Measurements from ENCODE around the gene MTCH1. TPM values are rescaled to one million over a fixed set of nuclear protein-coding genes. Genes with fewer than 3 reads are reported as not detected.

Gene MTCH1
- total RNA-seq, 1 experiment from 2014 or later = 204 TPM

DNA sequence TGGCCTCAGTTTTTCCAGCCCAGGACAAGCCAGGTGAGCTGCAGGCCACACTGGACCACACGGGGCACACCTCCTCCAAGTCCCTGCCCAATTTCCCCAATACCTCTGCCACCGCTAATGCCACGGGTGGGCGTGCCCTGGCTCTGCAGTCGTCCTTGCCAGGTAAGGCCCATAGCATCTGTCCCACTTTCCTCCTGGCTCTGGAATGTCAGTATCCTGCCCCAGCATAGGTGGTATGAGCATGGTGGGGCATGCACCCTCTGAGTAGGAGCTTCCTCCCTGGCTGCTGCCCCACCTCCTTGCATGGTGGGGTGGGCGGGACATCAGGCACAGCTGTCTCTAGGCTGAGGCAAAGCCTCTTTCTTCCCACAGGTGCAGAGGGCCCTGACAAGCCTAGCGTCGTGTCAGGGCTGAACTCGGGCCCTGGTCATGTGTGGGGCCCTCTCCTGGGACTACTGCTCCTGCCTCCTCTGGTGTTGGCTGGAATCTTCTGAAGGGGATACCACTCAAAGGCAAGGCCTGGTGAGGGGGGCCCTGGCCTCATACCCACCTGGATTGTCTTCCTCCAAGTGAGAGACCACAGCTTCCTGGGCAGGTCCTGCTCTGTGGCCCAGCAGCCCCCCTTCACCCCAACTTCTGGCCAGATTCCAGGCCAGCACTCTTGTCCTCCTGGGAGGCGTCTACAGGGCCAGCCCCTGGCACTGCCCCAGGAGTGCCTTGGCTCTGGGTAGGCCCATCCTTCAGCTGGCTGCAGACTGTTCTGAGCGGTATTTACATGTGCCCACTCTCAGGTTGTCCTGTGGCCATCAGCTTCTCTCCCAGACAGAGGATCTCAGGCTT is 22.3 kb downstream of the MTCH1 start:
- no peaks in the 10 kb centered on the region for H3K9me3 Mint-ChIP-seq
- H3K27ac Mint-ChIP-seq = peak overlapping the region; percentile 37
- H3K27me3 Mint-ChIP-seq (ENCODE audit: low read depth) = no peaks in the 10 kb centered on the region
- peaks cover 10% of the 10 kb centered on the region for H3K36me3 Mint-ChIP-seq
- no peak overlapping the region for H3K4me3 Mint-ChIP-seq
- peaks cover 15% of the 10 kb centered on the region for H3K4me1 Mint-ChIP-seq
- ChIA-PET POLR2A (no interaction called here), CTCF (interaction anchor here (0.5 to 2.5 kb wide), 12 partner anchors 14 to 362 kb away, joined by 3 to 12 read pairs (median 4); partner anchors contain the start of genes C6orf89 and PPIL1)
- peak; percentile 21 for DNase-seq (ENCODE audit: low spot score)
- no peak for TF ChIP-seq FOXJ3 (CRISPR knock-in tag; IDR thresholded peaks at IDR 0.05; ENCODE audit: borderline replicate concordance)
- TF ChIP-seq, protein P1, sequence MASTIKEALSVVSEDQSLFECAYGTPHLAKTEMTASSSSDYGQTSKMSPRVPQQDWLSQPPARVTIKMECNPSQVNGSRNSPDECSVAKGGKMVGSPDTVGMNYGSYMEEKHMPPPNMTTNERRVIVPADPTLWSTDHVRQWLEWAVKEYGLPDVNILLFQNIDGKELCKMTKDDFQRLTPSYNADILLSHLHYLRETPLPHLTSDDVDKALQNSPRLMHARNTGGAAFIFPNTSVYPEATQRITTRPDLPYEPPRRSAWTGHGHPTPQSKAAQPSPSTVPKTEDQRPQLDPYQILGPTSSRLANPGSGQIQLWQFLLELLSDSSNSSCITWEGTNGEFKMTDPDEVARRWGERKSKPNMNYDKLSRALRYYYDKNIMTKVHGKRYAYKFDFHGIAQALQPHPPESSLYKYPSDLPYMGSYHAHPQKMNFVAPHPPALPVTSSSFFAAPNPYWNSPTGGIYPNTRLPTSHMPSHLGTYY (CRISPR knock-in tag; IDR thresholded peaks at IDR 0.05) = no peak
- no peak for TF ChIP-seq ZNF416 (CRISPR knock-in tag; IDR thresholded peaks at IDR 0.05)
- no peak for TF ChIP-seq NFYB (CRISPR knock-in tag; conservative IDR thresholded peaks at IDR 0.05; ENCODE audit: low read depth)
- no peak for TF ChIP-seq SOX15 (CRISPR knock-in tag; IDR thresholded peaks at IDR 0.05)
- TF ChIP-seq FOXK1 (CRISPR knock-in tag; IDR thresholded peaks at IDR 0.05) = no peak
- TF ChIP-seq TP53 (CRISPR knock-in tag; IDR thresholded peaks at IDR 0.05) = no peak
- TF ChIP-seq, protein P2, sequence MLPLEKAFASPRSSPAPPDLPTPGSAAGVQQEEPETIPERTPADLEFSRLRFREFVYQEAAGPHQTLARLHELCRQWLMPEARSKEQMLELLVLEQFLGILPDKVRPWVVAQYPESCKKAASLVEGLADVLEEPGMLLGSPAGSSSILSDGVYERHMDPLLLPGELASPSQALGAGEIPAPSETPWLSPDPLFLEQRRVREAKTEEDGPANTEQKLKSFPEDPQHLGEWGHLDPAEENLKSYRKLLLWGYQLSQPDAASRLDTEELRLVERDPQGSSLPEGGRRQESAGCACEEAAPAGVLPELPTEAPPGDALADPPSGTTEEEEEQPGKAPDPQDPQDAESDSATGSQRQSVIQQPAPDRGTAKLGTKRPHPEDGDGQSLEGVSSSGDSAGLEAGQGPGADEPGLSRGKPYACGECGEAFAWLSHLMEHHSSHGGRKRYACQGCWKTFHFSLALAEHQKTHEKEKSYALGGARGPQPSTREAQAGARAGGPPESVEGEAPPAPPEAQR (CRISPR knock-in tag; IDR thresholded peaks at IDR 0.05) = no peak
- no peak for TF ChIP-seq MYBL2 (CRISPR knock-in tag; IDR thresholded peaks at IDR 0.05)
- TF ChIP-seq, protein P3, sequence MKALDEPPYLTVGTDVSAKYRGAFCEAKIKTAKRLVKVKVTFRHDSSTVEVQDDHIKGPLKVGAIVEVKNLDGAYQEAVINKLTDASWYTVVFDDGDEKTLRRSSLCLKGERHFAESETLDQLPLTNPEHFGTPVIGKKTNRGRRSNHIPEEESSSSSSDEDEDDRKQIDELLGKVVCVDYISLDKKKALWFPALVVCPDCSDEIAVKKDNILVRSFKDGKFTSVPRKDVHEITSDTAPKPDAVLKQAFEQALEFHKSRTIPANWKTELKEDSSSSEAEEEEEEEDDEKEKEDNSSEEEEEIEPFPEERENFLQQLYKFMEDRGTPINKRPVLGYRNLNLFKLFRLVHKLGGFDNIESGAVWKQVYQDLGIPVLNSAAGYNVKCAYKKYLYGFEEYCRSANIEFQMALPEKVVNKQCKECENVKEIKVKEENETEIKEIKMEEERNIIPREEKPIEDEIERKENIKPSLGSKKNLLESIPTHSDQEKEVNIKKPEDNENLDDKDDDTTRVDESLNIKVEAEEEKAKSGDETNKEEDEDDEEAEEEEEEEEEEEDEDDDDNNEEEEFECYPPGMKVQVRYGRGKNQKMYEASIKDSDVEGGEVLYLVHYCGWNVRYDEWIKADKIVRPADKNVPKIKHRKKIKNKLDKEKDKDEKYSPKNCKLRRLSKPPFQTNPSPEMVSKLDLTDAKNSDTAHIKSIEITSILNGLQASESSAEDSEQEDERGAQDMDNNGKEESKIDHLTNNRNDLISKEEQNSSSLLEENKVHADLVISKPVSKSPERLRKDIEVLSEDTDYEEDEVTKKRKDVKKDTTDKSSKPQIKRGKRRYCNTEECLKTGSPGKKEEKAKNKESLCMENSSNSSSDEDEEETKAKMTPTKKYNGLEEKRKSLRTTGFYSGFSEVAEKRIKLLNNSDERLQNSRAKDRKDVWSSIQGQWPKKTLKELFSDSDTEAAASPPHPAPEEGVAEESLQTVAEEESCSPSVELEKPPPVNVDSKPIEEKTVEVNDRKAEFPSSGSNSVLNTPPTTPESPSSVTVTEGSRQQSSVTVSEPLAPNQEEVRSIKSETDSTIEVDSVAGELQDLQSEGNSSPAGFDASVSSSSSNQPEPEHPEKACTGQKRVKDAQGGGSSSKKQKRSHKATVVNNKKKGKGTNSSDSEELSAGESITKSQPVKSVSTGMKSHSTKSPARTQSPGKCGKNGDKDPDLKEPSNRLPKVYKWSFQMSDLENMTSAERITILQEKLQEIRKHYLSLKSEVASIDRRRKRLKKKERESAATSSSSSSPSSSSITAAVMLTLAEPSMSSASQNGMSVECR (CRISPR knock-in tag; IDR thresholded peaks at IDR 0.05; ENCODE audit: borderline replicate concordance) = no peak
- TF ChIP-seq ZNF263 (CRISPR knock-in tag; IDR thresholded peaks at IDR 0.05; ENCODE audit: low read depth) = no peak
- TF ChIP-seq, protein P4, sequence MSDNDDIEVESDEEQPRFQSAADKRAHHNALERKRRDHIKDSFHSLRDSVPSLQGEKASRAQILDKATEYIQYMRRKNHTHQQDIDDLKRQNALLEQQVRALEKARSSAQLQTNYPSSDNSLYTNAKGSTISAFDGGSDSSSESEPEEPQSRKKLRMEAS (CRISPR knock-in tag; IDR thresholded peaks at IDR 0.05) = no peak
- ATAC-seq = peak; percentile 7; the same call in 1 of the 2 replicates

DNA sequence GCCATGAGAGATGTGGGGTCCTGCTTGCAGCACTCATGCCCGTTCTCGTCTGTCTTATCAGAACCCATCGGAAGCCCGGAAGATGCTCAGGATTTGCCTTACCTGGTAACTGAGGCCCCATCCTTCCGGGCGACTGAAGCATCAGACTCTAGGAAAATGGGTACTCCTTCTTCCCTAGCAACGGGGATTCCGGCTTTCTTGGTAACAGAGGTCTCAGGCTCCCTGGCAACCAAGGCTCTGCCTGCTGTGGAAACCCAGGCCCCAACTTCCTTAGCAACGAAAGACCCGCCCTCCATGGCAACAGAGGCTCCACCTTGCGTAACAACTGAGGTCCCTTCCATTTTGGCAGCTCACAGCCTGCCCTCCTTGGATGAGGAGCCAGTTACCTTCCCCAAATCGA is 23.1 kb downstream of the MTCH1 start:
- ATAC-seq (peak; percentile 76), DNase-seq (ENCODE audit: low spot score) (peak; percentile 93)
- POLR2A ChIA-PET = no interaction called here
- Mint-ChIP-seq H3K4me3 (no peak overlapping the region), H3K36me3 (peaks cover 2% of the 10 kb centered on the region), H3K4me1 (peaks cover 15% of the 10 kb centered on the region), H3K9me3 (no peaks in the 10 kb centered on the region), H3K27me3 (ENCODE audit: low read depth) (no peaks in the 10 kb centered on the region), H3K27ac (no peak overlapping the region; the same call in 1 of the 2 replicates)
- CTCF ChIA-PET = interaction anchor here (0.8 to 2.5 kb wide), 8 partner anchors 15 to 363 kb away, joined by 3 to 12 read pairs (median 5); partner anchors contain the start of gene PPIL1
- TF ChIP-seq ZNF396 (CRISPR knock-in tag; IDR thresholded peaks at IDR 0.05; ENCODE audit: borderline replicate concordance) = no peak
- TF ChIP-seq, protein P5, sequence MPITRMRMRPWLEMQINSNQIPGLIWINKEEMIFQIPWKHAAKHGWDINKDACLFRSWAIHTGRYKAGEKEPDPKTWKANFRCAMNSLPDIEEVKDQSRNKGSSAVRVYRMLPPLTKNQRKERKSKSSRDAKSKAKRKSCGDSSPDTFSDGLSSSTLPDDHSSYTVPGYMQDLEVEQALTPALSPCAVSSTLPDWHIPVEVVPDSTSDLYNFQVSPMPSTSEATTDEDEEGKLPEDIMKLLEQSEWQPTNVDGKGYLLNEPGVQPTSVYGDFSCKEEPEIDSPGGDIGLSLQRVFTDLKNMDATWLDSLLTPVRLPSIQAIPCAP (CRISPR knock-in tag; IDR thresholded peaks at IDR 0.05) = no peak
- TF ChIP-seq GTF2I (CRISPR knock-in tag; conservative IDR thresholded peaks at IDR 0.05) = no peak
- no peak for TF ChIP-seq GRHL2 (CRISPR knock-in tag; IDR thresholded peaks at IDR 0.05; ENCODE audit: insufficient replicate concordance, severe bottlenecking)
